A673 (cell line): ENCODE data around the gene SERPINB4. TPM values are rescaled to one million over a fixed set of nuclear protein-coding genes. Genes with fewer than 3 reads are reported as not detected.
"Not testable (repeated sequence)": the region's sequence is repeated elsewhere in the genome, so short reads cannot be mapped to it uniquely, and the experiment has no call there.

Experiments used
- Bru-seq: library from RNA; stranded (reverse); fragments of 400-500 nt; gene quantifications from one replicate; lab custom pipeline; 2021; lab: Mats Ljungman, UMichigan
- BruChase-seq, 2 experiments: library from RNA; stranded (reverse); fragments of 400-500 nt; gene quantifications; one replicate each; lab custom pipeline; 2021; lab: Mats Ljungman, UMichigan
- BruUV-seq: library from RNA; stranded (reverse); fragments of 400-500 nt; replicated peaks from 2 replicates; lab custom pipeline; 2021; lab: Mats Ljungman, UMichigan
- CTCF ChIA-PET: fragments of 300-600 bp; sonication (Branson Sonifier 250); formaldehyde crosslinking; loops from one replicate; lab custom pipeline; 2022; ENCODE audit warnings: antibody characterized with exemption; lab: Charles Lee
- POLR2A ChIA-PET: fragments of 300-600 bp; sonication (Branson Sonifier 250); formaldehyde crosslinking; loops from one replicate; lab custom pipeline; 2022; ENCODE audit warnings: antibody characterized with exemption; ENCODE audit not compliant: low non-redundant PET; lab: Charles Lee
- DNase-seq: peaks from one replicate; pipeline ENCODE4 v3.0.0-alpha.2; 2015; ENCODE audit warnings: low spot score
- H3K27ac ChIP-seq: fragments of 200-600 bp; sonication (generic); 2 replicates; pipeline ENCODE4 v1.5.1; 2016; ENCODE audit warnings: mixed run types, low read depth, mild to moderate bottlenecking, mixed read lengths, antibody characterized with exemption, low read length; ENCODE audit not compliant: poor library complexity, severe bottlenecking
- H3K27me3 ChIP-seq: fragments of 200-600 bp; sonication (generic); replicated peaks from 2 replicates; pipeline ENCODE4 v1.6.1; 2017; ENCODE audit warnings: mixed run types, low read depth, mild to moderate bottlenecking, mixed read lengths, antibody characterized with exemption, low read length; ENCODE audit not compliant: insufficient read depth, poor library complexity
- H3K36me3 ChIP-seq: fragments of 200-600 bp; sonication (generic); 2 replicates; pipeline ENCODE4 v1.6.1; 2016; ENCODE audit warnings: mixed run types, mild to moderate bottlenecking, mixed read lengths, antibody characterized with exemption, low read length; ENCODE audit not compliant: insufficient read depth, poor library complexity, severe bottlenecking
- H3K4me1 ChIP-seq: fragments of 200-600 bp; sonication (generic); 2 replicates; pipeline ENCODE4 v1.6.1; 2017; ENCODE audit warnings: mixed run types, mild to moderate bottlenecking, mixed read lengths, antibody characterized with exemption, low read length; ENCODE audit not compliant: insufficient read depth, poor library complexity, severe bottlenecking
- H3K4me3 ChIP-seq: fragments of 200-600 bp; sonication (generic); 2 replicates; pipeline ENCODE4 v1.5.1; 2016; ENCODE audit warnings: low read depth, mixed run types, mild to moderate bottlenecking, mixed read lengths, low read length; ENCODE audit not compliant: poor library complexity, severe bottlenecking
- H3K9me3 ChIP-seq: fragments of 200-600 bp; sonication (generic); 2 replicates; pipeline ENCODE4 v1.6.1; 2016; ENCODE audit warnings: mixed run types, low read depth, mild to moderate bottlenecking, mixed read lengths, antibody characterized with exemption, low read length; ENCODE audit not compliant: poor library complexity, severe bottlenecking
- EZH2 ChIP-seq: fragments of 200-600 bp; sonication (generic); IDR thresholded peaks from 2 replicates; pipeline ENCODE4 v1.6.1; 2017; ENCODE audit warnings: borderline replicate concordance, low read depth, mild to moderate bottlenecking, mixed read lengths, antibody characterized with exemption, low read length; ENCODE audit not compliant: poor library complexity, severe bottlenecking
- intact Hi-C: fragments of 100-400 bp; cut with micrococcal nuclease; formaldehyde crosslinking; loops from one replicate; pipeline ENCODE4 v1.10.0; 2022; ENCODE audit not compliant: unreplicated experiment
- long read RNA-seq: library from polyadenylated mRNA; stranded (forward); transcript quantifications from one replicate; pipeline ENCODE4 v2.0.0, GENCODE V29; 2022
- total RNA-seq: library from RNA; stranded (reverse); gene quantifications from 2 replicates; pipeline ENCODE4 v1.2.3, GENCODE V29; 2021
- TF ChIP-seq, protein P1 (sequence below): fragments of 300-800, 200-600 bp; sonication (generic); conservative IDR thresholded peaks from 2 replicates; pipeline ENCODE4 v1.5.1; 2017; ENCODE audit warnings: low read depth, mild to moderate bottlenecking, antibody characterized with exemption, low read length, moderate library complexity, mixed read lengths

SERPINB4 gene
- total RNA-seq (not detected in 2 replicates), Bru-seq, nascent RNA (percentile 18 among the genes with signal in this experiment), BruChase-seq, experiment 1, labeled RNA remaining after a 2-hour chase (not detected), BruChase-seq, experiment 2, labeled RNA remaining after a 6-hour chase (percentile 7 among the genes with signal in this experiment)
- long read RNA-seq, result 0 reads

DNA sequence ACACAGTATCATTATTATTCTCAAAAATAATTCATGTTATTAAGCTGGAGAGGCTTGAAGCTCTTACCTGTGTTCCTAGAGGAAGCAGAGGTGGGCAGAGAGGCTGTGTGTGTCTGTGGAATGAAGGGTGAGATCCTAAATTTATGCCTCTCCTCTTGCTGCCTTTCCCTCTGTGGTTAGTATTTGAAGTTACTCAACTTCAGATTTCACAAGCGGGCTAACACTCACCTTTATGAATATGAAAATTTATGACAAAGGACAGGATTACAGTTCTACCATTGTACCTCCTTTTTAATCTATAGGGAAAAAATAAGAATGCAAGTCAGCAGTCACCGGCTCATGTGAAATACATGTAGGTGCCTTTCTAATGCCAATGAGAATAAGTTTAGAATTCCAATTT lies at the start of gene SERPINB4:
SERPINB4 (minus strand) TSS at position 115 of the 400 bp plus-strand sequence. CDS start 679 bp downstream, outside the sequence.
- POLR2A ChIA-PET, H3K4me3 ChIP-seq, DNase-seq, CTCF ChIA-PET, H3K27me3 ChIP-seq, intact Hi-C loops, H3K27ac ChIP-seq, H3K36me3 ChIP-seq, H3K4me1 ChIP-seq, H3K9me3 ChIP-seq, BruUV-seq: not testable (repeated sequence)

DNA sequence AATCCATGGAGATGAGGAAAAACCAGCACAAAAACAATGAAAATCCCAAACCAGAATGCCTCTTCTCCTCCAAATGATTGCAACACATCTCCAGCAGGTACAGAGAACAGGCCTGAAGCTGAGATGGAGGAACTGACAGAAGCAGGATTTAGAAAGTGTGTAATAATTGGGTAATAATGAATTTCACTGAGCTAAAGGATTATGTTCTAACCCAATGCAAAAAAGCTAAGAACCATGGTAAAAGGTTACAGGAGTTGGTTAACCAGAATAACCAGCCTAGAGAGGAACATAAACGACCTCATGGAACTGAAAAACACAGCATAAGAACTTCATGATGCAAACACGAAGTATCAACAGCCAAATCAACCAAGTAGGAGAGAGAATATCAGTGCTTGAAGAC lies 45.0 kb upstream of the SERPINB4 start:
- H3K4me3 ChIP-seq, result no peak overlapping the region
- POLR2A ChIA-PET, result no interaction called here
- H3K4me1 ChIP-seq, result no peaks in the 10 kb centered on the region
- no peaks in the 10 kb centered on the region for H3K36me3 ChIP-seq
- intact Hi-C loops, result no loop called here
- no TSS peak for BruUV-seq
- H3K9me3 ChIP-seq, result no peaks in the 10 kb centered on the region
- H3K27me3 ChIP-seq, result no peaks in the 10 kb centered on the region
- no peak for DNase-seq
- H3K27ac ChIP-seq, result no peak overlapping the region
- TF ChIP-seq, protein P1, sequence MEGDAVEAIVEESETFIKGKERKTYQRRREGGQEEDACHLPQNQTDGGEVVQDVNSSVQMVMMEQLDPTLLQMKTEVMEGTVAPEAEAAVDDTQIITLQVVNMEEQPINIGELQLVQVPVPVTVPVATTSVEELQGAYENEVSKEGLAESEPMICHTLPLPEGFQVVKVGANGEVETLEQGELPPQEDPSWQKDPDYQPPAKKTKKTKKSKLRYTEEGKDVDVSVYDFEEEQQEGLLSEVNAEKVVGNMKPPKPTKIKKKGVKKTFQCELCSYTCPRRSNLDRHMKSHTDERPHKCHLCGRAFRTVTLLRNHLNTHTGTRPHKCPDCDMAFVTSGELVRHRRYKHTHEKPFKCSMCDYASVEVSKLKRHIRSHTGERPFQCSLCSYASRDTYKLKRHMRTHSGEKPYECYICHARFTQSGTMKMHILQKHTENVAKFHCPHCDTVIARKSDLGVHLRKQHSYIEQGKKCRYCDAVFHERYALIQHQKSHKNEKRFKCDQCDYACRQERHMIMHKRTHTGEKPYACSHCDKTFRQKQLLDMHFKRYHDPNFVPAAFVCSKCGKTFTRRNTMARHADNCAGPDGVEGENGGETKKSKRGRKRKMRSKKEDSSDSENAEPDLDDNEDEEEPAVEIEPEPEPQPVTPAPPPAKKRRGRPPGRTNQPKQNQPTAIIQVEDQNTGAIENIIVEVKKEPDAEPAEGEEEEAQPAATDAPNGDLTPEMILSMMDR, result no peak
- TF ChIP-seq EZH2, result no peak
- CTCF ChIA-PET, result no interaction called here

DNA sequence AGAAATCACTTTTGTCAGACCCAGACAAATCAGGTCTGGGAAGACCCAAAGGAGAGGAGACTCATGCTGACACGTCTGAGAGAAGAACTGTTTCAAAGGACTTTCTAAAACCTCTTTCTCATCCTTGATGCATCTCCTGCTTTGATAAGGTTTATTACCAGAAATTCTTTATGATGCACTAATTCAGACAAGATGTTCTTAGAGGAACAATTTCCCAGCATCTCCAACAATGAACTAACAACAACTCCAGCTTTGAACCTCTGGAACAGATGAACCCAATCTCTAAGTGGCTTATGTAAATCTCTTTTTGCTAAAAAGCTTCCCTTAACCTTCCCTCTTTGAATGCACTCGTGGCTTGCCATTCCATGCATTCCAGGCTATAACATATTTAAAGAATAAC lies 42.8 kb upstream of the SERPINB4 start:
- H3K27ac ChIP-seq, result no peak overlapping the region
- no peaks in the 10 kb centered on the region for H3K36me3 ChIP-seq
- DNase-seq, result no peak
- no peaks in the 10 kb centered on the region for H3K27me3 ChIP-seq
- ChIA-PET CTCF (no interaction called here), POLR2A (no interaction called here)
- H3K4me3 ChIP-seq, result no peak overlapping the region
- TF ChIP-seq, protein P1, result no peak
- no peak for TF ChIP-seq EZH2
- no peaks in the 10 kb centered on the region for H3K9me3 ChIP-seq
- H3K4me1 ChIP-seq, result peaks cover 11% of the 10 kb centered on the region
- intact Hi-C loops, result no loop called here
- no TSS peak for BruUV-seq

DNA sequence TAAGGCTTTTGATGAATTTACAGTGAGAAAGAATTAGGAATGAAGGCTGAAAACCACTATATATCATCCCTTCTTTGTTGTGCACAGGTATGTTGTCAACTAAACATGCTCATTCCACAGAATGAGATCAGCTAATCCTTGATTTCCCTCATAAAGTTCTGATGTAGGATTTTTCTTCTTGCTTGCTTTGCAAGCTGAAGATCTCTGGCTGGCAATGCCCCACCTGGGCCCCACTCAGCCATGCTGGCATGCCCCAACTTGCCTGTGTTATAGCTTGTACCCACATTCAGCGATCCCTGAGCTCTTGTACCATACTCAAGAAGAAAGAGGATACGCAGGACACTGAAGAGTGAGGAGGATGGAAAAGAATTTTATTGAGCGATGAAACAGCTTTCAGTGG lies 40.7 kb upstream of the SERPINB4 start:
- intact Hi-C loops, result no loop called here
- TF ChIP-seq, protein P1, result no peak
- TF ChIP-seq EZH2, result no peak
- Histone ChIP-seq H3K27ac (no peak overlapping the region), H3K36me3 (no peaks in the 10 kb centered on the region), H3K27me3 (no peaks in the 10 kb centered on the region), H3K4me1 (peaks cover 11% of the 10 kb centered on the region), H3K4me3 (no peak overlapping the region), H3K9me3 (no peaks in the 10 kb centered on the region)
- ChIA-PET CTCF (no interaction called here), POLR2A (no interaction called here)
- no peak for DNase-seq
- no TSS peak for BruUV-seq
